Measurements from ENCODE around the gene PRKAR1B.

DNA sequence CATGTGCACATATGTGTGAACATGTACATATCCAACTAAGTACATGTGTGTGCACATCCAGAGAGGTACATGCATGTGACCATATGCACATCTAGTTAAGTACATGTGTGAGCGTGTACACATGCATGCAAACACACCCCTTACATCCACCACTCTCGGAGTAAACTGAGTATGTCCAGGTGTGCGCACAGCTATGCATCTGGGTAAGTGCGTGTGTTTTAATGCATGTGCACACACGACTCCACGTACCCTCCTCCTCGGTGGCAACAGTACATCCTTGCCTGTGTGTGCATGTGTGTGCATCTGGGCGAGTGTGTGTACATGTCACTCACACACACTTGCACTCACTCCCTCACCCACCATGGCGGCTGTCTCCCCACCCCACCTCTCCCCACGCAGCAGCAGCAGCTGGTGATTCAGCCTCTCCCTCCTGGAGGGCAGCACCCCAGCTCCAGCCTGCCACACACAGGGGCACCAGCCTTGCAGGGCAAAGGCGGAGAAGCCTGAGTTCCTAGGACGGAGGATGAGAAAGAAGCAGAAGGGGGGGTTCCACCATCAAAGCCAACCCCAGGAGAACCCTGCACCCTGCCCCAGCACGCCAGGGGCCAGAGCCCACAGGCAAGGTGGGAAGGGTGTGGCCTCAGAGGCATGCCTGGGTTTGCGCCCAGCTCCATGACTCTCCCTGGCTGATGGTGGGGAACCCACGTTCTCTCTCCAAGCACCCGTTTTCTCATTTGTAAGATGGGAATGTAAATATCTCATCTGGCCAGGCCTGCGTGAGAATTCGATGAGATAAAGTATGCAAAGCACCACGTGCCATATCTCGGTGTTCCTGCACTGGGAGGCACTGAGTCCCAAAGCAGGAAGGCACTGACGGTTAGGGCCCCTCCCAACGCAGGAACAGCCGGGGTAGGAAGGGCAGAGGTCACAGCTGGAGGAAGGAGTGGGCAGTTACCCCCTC is 28.3 kb downstream of the PRKAR1B start:
- TF ChIP-seq CTCF (conservative IDR thresholded peaks at IDR 0.05; ENCODE audit: low read depth, low read length), result no peak
- TF ChIP-seq EZH2 (IDR thresholded peaks at IDR 0.05; ENCODE audit: borderline replicate concordance, low read depth, low read length, poor library complexity, severe bottlenecking), result no peak

Measured in A673 (cell line).